Breast epithelium (tissue), 3 donors: ENCODE results near the gene RAB9A.

Experiments
- CTCF ChIP-seq, 3 donors: fragments of 450-650 bp; IDR thresholded peaks; one replicate each; pipeline ENCODE4 v1.5.1; 2016 to 2017; ENCODE audit warnings: antibody characterized with exemption in 3 of 3, mild to moderate bottlenecking in 3 of 3, moderate library complexity in 3 of 3
- POLR2A ChIP-seq: fragments of 450-650 bp; IDR thresholded peaks from one replicate; pipeline ENCODE4 v1.6.1; 2016; ENCODE audit warnings: antibody characterized with exemption, mild to moderate bottlenecking, moderate library complexity
- POLR2AphosphoS5 ChIP-seq, 3 donors: sonication (generic); formaldehyde crosslinking; IDR thresholded peaks; one replicate each; pipeline ENCODE4 v1.6.1; 2017; ENCODE audit warnings: antibody characterized with exemption in 3 of 3

GRCh38 chrX:13658602-13659001 lies 30.3 kb upstream of the RAB9A start:
- peak; percentile 46 to 76 (median 54) for TF ChIP-seq CTCF (IDR thresholded peaks at IDR 0.05)
- no peak for TF ChIP-seq POLR2A
- no peak for TF ChIP-seq POLR2AphosphoS5 (IDR thresholded peaks at IDR 0.05)
